HG03103 (cell line): Measurements from ENCODE around the gene ALKBH6.
"Not testable (repeated sequence)": the region's sequence is repeated elsewhere in the genome, so short reads cannot be mapped to it uniquely, and the experiment has no call there.

Experiments used
- ATAC-seq: cut with Tn5 transposase; IDR thresholded peaks from one replicate; pipeline ENCODE4 v1.9.1; 2021; ENCODE audit warnings: low read depth; ENCODE audit not compliant: unreplicated experiment

Gene ALKBH6

GRCh38 chr19:36014012-36014924 is at the start of gene ALKBH6:
Gene ALKBH6, minus strand, starts transcription at chr19:36014213. Its CDS starts 816 bp downstream, at chr19:36013397.
- peak; percentile 92 for ATAC-seq

- no peak for ATAC-seq
These were observed 47.4 kb upstream of the ALKBH6 start for GRCh38 chr19:36061367-36061766.

- no peak for ATAC-seq
These were observed 46.4 kb upstream of the ALKBH6 start for GRCh38 chr19:36060430-36060829.

DNA sequence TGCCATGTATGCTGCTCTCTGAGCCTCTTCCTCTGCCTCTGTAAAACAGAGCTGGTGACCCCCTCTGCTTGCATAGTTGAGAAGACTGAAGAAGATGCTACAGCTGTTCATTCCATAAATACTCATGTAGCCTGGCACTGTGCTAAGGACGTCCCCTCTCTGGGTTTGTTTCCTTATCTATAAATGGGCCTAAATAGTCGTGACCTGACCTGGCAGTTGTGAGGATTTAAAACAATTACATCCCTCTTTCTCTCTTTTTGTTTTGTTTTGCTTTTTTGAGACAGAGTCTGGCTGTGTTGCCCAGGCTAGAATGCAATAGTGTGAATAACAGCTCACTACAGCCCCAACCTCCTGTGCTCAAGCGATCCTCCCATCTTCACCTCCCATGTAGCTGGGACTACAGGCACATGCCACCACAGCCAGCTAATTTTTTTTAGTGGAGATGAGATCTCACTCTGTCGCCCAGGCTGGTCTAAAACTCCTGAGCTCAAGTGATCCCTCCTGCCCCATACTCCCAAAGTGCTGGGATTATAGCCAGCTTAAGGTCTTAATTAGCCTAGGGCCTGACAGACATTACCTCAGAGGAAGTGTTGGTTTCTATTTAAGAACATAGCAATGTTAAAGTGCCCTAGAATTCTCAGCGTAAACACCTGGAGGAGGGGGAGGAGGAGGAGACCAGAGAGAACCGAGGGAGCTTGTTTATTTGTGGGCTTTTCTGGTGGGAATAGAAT is 45.3 kb upstream of the ALKBH6 start:
- no peak for ATAC-seq

DNA sequence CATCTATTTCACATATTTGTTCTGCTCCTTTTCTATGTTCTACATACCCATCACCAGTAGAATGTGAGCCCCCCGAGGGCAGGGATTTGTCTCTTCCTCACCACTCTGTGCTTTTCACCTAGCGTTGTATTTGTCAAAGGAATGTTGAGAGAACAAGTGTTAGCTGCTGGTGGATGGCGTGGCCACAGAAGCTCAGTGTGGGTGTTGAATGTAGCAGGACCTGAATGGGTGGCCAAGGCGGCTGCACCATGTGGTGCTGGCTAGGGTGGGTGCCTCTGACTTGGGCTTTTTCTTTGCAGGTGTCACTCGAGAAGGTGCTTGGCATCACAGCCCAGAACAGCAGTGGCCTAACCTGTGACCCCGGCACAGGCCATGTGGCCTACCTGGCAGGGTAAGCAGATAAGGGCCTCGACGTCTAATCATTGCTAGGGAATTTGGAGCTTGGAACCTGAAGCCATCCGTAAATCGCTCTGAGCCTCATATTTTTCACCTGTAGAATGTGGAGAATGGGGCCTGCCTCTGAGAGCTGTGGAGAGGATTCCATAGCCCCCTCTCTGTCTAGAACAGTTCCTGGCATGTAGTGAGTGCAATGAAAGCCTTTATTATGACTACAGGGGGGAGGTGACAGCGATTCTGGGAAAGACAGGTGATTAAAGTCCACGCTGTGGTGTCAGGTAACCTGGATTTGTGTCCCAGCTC is 44.6 kb upstream of the ALKBH6 start:
- ATAC-seq, result no peak

GRCh38 chr19:36054733-36055686 is 41.0 kb upstream of the ALKBH6 start, which contains the start of gene WDR62:
Gene WDR62, plus strand, starts transcription at chr19:36054897. Its CDS starts 75 bp downstream, at chr19:36054972.
- peak; percentile 63 for ATAC-seq

GRCh38 chr19:36054119-36054732 is 40.2 kb upstream of the ALKBH6 start, which contains the start of gene THAP8:
Gene THAP8, minus strand, starts transcription at chr19:36054285. Its CDS starts 68 bp downstream, at chr19:36054217.
- peak; percentile 75 for ATAC-seq

DNA sequence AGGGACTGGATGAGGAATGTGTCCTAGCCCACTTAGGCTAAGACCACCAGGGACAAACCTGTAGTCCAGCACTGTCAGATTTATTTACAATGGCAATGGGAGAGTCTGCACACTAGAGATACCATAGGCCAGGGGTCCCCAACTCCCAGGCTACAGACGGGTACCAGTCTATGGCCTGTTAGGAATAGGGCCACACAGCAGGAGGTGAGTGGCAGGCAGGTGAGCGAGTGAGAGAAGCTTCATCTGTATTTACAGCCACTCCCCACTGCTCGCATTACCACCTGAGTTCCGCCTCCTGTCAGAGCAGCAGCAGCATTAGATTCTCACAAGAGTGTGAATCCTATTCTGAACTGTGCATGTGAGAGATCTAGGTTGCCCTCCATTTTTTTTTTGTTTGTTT is 37.6 kb upstream of the ALKBH6 start:
- no peak for ATAC-seq

DNA sequence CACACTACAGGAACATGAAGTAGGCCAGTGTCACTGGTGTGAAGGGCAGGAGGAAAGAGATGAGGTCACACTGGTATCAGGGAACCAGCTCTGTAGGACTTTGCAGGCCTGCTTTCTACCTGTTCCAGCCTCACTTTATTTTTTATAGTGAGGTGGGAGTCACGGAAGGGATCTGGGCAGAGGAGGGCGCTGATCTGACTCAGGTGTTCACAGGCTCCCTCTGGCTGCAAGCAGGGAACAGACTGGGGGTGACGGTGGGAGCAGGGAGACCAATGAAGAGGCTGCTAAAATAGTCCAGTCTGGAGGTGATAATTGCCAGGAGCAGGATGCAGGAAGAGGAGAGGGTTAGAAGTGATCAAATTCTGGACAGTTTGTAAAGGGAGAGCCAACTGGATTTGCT is 37.2 kb upstream of the ALKBH6 start:
- no peak for ATAC-seq

DNA sequence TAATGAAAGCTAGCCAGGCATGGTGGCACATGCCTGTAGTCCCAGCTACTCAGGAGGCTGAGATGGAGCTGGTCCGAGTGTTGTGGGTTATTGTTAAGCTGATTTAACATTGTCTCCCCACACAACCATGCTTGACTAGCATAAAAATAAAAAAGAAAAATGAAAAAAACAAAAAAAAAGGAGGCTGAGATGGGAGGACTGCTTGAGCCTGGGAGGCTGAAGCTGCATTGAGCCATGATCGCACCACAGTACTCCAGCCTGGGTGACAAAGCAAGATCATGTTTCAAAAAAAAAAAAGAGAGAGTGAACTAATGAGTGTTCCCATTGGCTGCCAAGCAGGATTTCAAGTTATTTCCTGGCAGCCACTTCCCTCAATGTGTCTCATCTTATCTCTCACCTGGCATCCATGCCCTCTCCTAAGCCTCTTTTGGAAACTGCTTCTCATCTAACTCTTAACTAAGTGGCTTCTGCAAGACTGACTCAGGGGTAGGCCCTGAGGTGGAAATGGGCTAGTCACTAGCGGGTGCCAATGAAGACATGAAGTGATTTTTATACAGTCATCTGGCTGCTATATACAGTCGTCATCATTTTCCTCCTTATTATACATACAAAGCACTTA is 35.2 kb upstream of the ALKBH6 start:
- no peak for ATAC-seq

- no peak for ATAC-seq
These were observed 33.8 kb upstream of the ALKBH6 start for GRCh38 chr19:36047835-36048234.

GRCh38 chr19:36046443-36047050 is 32.5 kb upstream of the ALKBH6 start:
- ATAC-seq, result no peak

GRCh38 chr19:36043952-36044351 is 29.9 kb upstream of the ALKBH6 start:
- no peak for ATAC-seq

GRCh38 chr19:36041831-36042230 is 27.8 kb upstream of the ALKBH6 start:
- ATAC-seq, result no peak

GRCh38 chr19:36041092-36041491 is 27.1 kb upstream of the ALKBH6 start:
- not testable (repeated sequence) for ATAC-seq

GRCh38 chr19:36040495-36040894 is 26.5 kb upstream of the ALKBH6 start:
- no peak for ATAC-seq

DNA sequence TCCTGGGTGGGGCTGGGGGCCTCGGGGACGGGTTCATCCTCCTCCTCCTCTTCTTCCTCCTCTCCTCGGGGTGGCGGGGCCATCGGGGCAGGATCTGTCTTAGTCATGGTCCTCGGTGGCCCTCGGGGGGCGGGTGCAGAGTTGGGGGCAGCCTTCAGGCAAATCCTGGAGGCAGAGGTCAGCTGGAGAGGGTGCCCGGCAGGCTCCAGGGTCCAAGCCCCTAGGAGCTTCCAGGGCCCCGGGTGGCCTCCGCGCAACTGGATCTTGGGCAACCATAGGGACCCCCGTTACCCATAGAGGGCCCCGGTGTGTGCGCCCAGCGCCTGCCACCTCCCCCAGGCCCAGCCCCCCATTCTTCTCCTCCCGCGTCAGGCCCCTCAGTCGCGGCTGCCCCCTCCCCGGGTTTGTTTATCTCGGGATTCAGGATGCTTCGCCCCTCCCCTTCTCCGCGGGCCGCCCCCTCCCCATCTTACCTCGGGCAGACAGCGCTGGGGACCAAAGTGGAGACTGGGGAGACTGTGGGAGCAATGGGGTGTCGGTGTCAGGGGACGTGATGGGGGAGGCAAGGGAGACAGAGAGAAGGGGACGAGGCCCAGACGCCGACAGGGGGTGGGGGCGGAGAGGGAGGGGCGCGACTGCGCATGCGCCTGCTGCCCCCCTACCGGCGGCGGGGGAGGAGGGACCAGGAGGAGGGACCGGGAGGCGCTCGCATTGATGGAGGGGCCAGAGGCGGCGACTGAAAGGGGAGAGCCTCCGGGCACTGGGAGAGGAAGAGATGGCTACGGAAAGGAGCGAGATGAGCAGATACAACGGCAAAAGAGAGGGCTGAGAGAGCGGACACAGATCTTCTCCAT is 18.5 kb upstream of the ALKBH6 start, which contains the start of gene CLIP3:
Gene CLIP3 (minus strand): TSS at position 623 of the 854 bp plus-strand sequence. CDS start 516 bp downstream, at position 107.
- no peak for ATAC-seq
